ENCODE results near the gene ICOSLG. TPM values are rescaled to one million over a fixed set of nuclear protein-coding genes. Genes with fewer than 3 reads are reported as not detected.

The ICOSLG gene
- total RNA-seq, 4 donors from 2014 or later = 1.3 to 2.4 (median 1.7) TPM

- TF ChIP-seq CTCF (IDR thresholded peaks at IDR 0.05; ENCODE audit: low read depth) = no peak
Measured at GRCh38 chr21:44261675-44262295, 21.0 kb upstream of the ICOSLG start, which contains the start of gene DNMT3L. Gene DNMT3L (minus strand): TSS chr21:44261897. CDS start chr21:44261259, 638 bp downstream.

GRCh38 chr21:44260791-44261631 is 20.3 kb upstream of the ICOSLG start:
- no peak for TF ChIP-seq CTCF (IDR thresholded peaks at IDR 0.05; ENCODE audit: low read depth)

DNA sequence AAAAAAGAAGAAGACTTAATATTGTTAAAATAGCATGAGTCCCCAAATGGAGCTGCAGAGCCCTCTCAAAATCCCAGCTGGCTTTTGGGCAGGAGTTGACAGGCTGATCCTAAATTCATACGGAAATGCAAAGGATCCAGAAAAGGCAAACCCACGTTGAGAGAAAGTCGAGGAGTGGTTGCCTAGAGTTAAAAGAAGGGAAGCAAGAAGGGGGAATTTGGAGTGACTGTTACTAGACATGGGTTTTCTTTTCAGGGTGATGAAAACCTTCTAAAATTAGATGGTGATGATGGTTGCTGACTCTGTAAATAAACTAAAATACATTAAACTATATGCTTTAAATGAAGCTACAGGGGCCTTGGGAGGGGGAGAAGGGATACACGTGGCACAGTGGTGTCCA is 19.3 kb upstream of the ICOSLG start:
- TF ChIP-seq CTCF (IDR thresholded peaks at IDR 0.05; ENCODE audit: low read depth) = no peak

DNA sequence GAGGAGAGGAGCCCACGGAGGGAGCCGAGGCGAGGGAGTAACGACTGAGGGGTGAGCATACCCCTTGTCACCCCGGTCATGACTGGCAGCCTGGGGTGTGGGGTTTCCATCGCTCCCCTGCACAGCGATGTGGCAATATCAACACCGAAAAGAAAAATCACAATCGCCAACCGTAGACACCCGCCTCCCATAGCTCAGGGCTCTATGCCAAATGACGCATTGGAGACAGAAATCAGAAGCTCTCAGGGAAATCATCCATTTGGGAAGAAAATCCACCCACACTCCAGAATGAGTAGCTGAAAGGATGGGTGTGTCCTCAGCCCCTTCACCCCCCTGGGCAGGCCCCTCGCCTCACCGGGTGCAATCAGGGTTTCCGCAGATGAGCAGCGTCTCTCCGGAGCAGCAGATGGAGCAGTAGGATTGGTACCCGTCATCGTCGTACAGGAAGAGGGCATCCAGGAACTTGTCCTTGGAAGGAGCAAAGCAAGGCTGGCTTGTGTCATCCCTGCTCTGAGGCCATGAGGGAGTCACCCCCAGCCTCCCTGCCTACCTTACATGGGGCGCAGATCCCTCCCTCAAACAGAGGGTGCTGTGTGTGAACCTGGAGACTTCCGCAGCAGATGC is 18.5 kb upstream of the ICOSLG start:
- no peak for TF ChIP-seq CTCF (IDR thresholded peaks at IDR 0.05; ENCODE audit: low read depth)

GRCh38 chr21:44258056-44258725 is 17.4 kb upstream of the ICOSLG start:
- TF ChIP-seq CTCF (IDR thresholded peaks at IDR 0.05; ENCODE audit: low read depth) = no peak

GRCh38 chr21:44255511-44255981 is 14.8 kb upstream of the ICOSLG start:
- TF ChIP-seq CTCF (IDR thresholded peaks at IDR 0.05; ENCODE audit: low read depth) = no peak

Measured in subcutaneous adipose tissue (tissue), 4 donors.